Gastrocnemius medialis (tissue), 4 donors: Measurements from ENCODE around the gene THRSP.

Source experiments
- CTCF ChIP-seq, 5 experiments: fragments of 450-650 bp in 3 of 5; fragments of 200-600 bp in 2 of 5; sonication (generic) in 2 of 5; IDR thresholded peaks in 4 of 5; conservative IDR thresholded peaks in 1 of 5; 1 replicate in 4 of 5; 2 replicates in 1 of 5; pipeline ENCODE4 v1.5.1; 2016 to 2019; ENCODE audit warnings: antibody characterized with exemption in 5 of 5, mild to moderate bottlenecking in 3 of 5, moderate library complexity in 3 of 5
- POLR2A ChIP-seq, 2 donors: fragments of 450-650 bp; IDR thresholded peaks; one replicate each; pipeline ENCODE4 v1.6.1; 2017; ENCODE audit warnings: antibody characterized with exemption in 2 of 2, mild to moderate bottlenecking in 2 of 2, moderate library complexity in 2 of 2

- TF ChIP-seq CTCF (IDR thresholded peaks at IDR 0.05 in 4 of 5, conservative IDR thresholded peaks at IDR 0.05 in 1 of 5): no peak
- no peak for TF ChIP-seq POLR2A (IDR thresholded peaks at IDR 0.05)
Measured at GRCh38 chr11:78065203-78065602, 1.5 kb downstream of the THRSP start.
